Skeletal muscle satellite cell (primary cell): ENCODE data around the gene PLCXD1.
A peak's percentile ranks its signal among the peaks of the same experiment; 100 is the strongest.
"Not testable (repeated sequence)": the region's sequence is repeated elsewhere in the genome, so short reads cannot be mapped to it uniquely, and the experiment has no call there.

ENCODE experiments used
- H3K27me3 ChIP-seq: 2 replicates; pipeline ENCODE4 v1.7.0; 2013; ENCODE audit warnings: low read length; ENCODE audit not compliant: control insufficient read depth, insufficient read depth
- H3K36me3 ChIP-seq: 2 replicates; pipeline ENCODE4 v1.7.0; 2013; ENCODE audit warnings: mild to moderate bottlenecking, control low read depth, low read length; ENCODE audit not compliant: insufficient read depth
- H3K4me1 ChIP-seq: 2 replicates; pipeline ENCODE4 v1.7.0; 2013; ENCODE audit warnings: low read length; ENCODE audit not compliant: control insufficient read depth, insufficient read depth
- H3K4me2 ChIP-seq: 2 replicates; pipeline ENCODE4 v1.7.0; 2013; ENCODE audit warnings: mild to moderate bottlenecking, low read length
- H3K4me3 ChIP-seq: 2 replicates; pipeline ENCODE4 v1.7.0; 2013; ENCODE audit warnings: low read length
- H3K9ac ChIP-seq: 2 replicates; pipeline ENCODE4 v1.7.0; 2013; ENCODE audit warnings: mild to moderate bottlenecking, low read depth, low read length, moderate library complexity
- H3K9me3 ChIP-seq: replicated peaks from 2 replicates; pipeline ENCODE4 v1.7.0; 2013; ENCODE audit warnings: mild to moderate bottlenecking, control low read depth, low read length

Gene PLCXD1

DNA sequence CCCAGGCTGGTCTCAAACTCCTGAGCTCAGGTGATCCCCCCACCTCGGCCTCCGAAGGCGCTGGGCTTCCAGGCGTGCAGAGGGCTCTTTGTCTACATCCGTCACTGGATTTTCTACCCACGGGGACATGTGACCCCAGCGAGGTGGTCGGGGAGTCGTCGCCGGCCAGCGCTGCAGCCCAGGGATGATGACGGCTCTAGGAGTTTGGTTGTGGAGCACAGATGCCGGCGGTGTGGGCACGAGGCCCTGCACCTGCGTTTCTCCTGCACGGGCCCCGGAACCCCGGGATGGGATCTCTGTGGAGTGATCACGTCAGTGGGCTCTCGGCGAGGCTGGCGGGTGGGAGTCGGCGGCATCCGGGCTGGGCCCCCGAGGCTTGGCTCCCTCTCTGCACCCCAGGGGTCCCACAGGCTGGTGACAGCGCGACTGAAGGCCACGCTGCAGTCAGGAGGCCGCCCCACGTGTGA is 46.5 kb downstream of the PLCXD1 start:
- Histone ChIP-seq H3K4me2 (no peak overlapping the region), H3K36me3 (no peaks in the 10 kb centered on the region), H3K4me3 (no peak overlapping the region), H3K27me3 (peaks cover 7% of the 10 kb centered on the region), H3K4me1 (peaks cover 13% of the 10 kb centered on the region), H3K9ac (no peak overlapping the region), H3K9me3 (no peaks in the 10 kb centered on the region)

DNA sequence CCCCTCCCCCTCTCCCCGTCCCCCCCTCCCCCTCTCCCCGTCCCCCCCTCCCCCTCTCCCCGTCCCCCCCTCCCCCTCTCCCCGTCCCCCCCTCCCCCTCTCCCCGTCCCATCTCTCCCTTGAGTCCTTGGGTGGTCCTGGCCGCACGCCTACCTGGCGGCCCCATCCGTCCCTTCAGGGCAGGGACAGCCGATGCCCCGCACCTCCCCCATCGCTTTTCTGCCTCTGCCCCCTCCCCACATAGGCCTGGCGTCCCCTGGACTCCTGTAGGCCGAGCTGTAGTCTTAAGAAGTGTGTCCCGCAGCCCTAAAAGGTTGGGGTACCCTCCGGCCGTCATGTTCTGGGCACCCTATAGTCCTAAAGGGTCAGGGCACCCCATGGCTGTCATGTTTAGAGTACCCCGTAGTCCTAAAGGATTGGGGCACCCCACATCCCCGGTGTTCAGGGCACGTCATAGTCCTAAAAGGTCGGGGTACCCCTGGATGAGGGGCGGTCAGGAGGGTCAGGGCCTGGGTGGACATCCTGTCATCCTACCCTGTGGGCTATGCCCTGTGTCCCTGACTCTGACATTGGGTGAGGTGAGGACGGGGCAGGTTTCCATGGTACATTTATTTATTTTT is 48.2 kb downstream of the PLCXD1 start:
- Histone ChIP-seq H3K27me3 (peaks cover 7% of the 10 kb centered on the region), H3K4me3 (no peak overlapping the region), H3K36me3 (no peaks in the 10 kb centered on the region), H3K9ac (no peak overlapping the region), H3K4me1 (peaks cover 13% of the 10 kb centered on the region), H3K4me2 (no peak overlapping the region), H3K9me3 (no peaks in the 10 kb centered on the region)

DNA sequence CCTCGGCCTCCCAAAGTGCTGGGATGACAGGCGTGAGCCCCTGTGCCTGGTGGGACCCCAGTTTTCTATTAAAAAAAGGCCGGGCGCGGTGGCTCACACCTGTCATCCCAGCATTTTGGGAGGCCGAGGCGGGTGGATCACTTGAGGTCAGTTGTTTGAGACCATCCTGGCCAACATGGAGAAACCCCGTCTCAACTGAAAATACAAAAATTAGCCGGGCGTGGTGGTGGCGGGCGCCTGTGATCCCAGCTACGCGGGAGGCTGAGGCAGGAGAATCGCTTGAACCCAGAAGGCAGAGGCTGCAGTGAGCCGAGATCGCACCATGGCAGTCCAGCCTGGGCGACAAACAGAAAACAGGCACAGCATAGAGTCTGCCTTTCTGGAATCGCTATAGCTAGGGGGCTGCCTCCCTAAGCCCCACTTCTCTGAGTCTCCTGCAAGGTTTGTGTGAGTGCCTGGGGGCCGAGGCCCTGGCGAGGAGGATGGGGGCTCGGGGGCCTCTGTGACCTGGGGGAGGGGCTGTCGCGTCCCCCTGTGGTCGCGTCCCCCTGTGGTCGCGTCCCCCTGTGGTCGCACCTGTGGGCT is 49.1 kb downstream of the PLCXD1 start:
- H3K4me3 ChIP-seq, H3K36me3 ChIP-seq, H3K4me2 ChIP-seq, H3K9me3 ChIP-seq, H3K27me3 ChIP-seq, H3K9ac ChIP-seq: not testable (repeated sequence)
- peaks cover 13% of the 10 kb centered on the region for H3K4me1 ChIP-seq

DNA sequence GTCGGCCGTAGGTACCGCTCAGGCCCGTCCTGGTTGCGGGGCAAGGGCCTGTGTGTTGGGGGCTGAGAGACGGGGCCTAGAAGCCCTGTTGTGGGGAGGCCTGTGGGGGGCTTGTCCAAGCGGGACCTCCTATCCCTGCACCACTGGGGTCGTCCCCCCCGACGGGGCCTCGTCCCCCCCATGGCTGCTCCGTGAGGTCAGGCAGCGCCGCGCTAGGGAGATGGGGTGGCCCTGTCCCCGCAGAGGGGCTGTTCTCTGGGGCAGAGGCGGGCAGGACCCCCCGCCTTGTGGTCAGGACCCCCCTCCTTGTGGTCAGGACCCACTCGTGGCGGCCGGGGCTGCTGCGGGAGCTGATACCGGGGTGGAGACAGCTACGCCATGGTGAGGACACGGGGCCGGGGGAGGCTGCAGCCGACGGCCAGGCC is 49.6 kb downstream of the PLCXD1 start:
- H3K4me3 ChIP-seq: no peak overlapping the region
- peak overlapping the region; percentile 85 for H3K4me2 ChIP-seq
- H3K9ac ChIP-seq: no peak overlapping the region
- H3K4me1 ChIP-seq: peaks cover 13% of the 10 kb centered on the region
- peaks cover 7% of the 10 kb centered on the region for H3K27me3 ChIP-seq
- H3K9me3 ChIP-seq: no peaks in the 10 kb centered on the region
- H3K36me3 ChIP-seq: no peaks in the 10 kb centered on the region

DNA sequence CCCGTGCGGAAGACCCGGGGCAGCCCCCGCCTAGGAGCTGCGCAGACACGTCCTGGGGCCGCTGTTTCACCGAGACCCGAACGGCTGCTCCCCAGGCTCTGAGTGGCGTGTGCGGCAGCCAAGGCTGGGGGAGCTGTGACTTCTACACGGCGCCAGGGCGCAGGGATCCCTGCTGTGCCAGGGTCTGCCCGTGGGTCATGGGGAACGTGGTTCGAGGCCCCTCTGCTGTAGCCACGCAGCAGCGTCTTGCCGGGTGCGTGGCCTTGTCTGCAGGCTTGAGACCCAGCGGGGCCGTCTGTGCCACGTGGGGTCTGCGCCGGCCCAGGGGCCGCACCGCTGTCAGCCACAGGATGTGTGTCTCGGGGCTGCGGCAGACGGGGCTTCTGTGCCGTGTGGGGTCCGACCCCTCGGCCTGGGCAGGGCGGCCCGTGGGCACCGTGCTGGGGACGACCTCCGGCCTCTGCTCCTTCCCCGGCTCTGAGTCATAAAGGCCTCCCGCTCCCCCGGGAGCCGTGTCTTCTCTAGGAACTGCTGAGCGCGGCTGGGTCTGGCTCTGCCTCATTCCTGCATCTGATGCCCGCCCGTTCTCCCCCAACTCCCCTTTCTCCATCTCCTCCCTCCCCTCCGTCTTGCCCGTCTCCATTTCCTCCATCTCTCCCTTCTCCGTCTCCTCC is 50.1 kb downstream of the PLCXD1 start:
- Histone ChIP-seq H3K4me2 (peak overlapping the region; percentile 85), H3K9me3 (no peaks in the 10 kb centered on the region), H3K4me1 (peaks cover 13% of the 10 kb centered on the region), H3K36me3 (peaks cover 4% of the 10 kb centered on the region), H3K9ac (peak overlapping the region; percentile 1), H3K27me3 (peaks cover 7% of the 10 kb centered on the region), H3K4me3 (peak overlapping the region; percentile 18)

DNA sequence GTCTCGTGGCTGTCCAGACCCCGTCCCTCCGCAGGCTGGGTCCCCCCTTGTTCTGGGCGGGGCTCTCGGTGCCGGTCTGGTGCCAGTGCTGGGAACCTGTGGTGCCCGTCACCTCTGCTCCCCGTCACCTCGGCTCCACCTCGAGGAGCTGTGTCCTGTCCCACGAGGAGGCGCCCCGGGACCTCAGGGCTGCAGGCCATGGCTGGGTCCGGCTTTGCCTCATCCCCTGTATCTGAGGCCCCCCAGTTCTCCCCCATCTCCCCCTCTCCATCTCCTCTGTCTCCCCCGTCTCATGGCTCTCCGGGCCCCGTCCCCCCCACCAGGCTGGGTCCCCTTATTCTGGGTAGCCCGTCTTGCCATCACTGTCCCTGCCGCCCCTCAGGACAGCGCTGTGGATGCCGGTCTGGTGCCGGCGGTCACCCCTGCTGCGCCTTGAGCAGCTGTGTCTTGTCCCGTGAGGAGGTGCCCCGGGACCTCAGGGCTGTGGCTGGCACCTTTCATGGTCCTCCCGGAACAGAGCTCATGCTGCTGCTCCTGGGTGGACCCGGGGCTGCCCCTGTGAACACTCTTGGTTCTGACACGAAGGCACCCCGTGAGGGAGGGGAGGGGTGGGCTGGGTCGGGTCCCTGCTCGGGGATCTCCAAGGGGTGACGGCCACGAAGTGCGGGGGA is 50.8 kb downstream of the PLCXD1 start:
- peaks cover 7% of the 10 kb centered on the region for H3K27me3 ChIP-seq
- peak overlapping the region; percentile 85 for H3K4me2 ChIP-seq
- H3K36me3 ChIP-seq: peaks cover 4% of the 10 kb centered on the region
- H3K4me3 ChIP-seq: peak overlapping the region; percentile 18
- no peaks in the 10 kb centered on the region for H3K9me3 ChIP-seq
- peak overlapping the region; percentile 1 for H3K9ac ChIP-seq
- peaks cover 13% of the 10 kb centered on the region for H3K4me1 ChIP-seq

DNA sequence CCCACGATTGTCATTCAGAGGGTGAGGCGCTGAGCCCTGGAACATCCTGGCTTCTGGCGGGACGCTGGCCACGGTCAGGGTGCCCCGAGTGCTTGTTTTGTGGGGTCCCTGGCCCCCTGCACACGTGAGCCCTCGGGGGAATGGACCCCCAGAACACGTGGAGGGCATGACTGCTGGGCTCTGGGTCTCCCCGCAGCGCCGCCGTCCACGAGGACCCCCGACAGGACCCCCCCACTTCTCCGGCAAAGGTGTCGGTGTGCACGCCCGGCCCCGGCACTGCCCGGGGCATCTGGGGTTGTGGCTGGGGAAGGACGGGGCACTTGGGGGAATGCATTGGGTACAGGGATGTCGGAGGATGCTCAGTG is 51.3 kb downstream of the PLCXD1 start:
- Histone ChIP-seq H3K4me2 (no peak overlapping the region), H3K4me1 (peaks cover 13% of the 10 kb centered on the region), H3K36me3 (peaks cover 4% of the 10 kb centered on the region), H3K27me3 (peaks cover 7% of the 10 kb centered on the region), H3K4me3 (no peak overlapping the region), H3K9me3 (no peaks in the 10 kb centered on the region), H3K9ac (no peak overlapping the region)

DNA sequence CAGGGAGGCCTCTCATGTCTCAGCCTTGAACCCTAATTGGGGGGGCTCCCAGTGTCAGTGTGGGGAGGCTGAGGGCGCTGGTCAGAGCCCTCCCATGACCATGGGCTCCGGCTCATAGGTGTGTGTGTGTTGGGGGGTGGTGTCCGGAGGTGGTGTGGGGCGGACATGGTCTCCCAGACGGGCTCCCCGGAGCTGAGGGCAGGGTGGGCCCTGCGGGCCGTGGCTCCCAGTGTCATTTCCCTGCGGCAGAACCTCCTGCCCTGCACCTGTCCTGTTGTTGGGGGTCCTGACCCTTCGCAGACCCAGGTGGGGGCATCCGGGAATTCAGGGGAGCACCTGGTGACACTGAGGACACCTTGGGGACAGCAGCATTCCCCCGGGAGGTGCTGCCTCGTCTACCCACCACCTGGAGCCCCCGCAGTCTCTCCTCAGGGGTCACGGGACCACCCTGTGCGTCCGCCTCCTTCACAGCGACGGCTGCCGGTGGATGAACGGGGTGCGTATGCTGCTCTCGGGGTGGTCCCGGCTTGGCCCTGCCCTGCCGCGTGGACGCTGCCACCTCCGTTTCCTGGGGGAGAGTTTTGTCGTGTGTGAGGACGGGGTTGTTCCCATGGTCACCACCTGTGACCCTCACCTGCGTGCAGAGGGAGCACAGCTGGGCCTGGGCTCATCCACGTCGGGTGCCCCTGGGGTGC is 51.9 kb downstream of the PLCXD1 start:
- peaks cover 7% of the 10 kb centered on the region for H3K27me3 ChIP-seq
- H3K9me3 ChIP-seq: no peaks in the 10 kb centered on the region
- peaks cover 9% of the 10 kb centered on the region for H3K36me3 ChIP-seq
- H3K9ac ChIP-seq: no peak overlapping the region
- H3K4me3 ChIP-seq: no peak overlapping the region
- no peak overlapping the region for H3K4me2 ChIP-seq
- H3K4me1 ChIP-seq: peaks cover 13% of the 10 kb centered on the region

DNA sequence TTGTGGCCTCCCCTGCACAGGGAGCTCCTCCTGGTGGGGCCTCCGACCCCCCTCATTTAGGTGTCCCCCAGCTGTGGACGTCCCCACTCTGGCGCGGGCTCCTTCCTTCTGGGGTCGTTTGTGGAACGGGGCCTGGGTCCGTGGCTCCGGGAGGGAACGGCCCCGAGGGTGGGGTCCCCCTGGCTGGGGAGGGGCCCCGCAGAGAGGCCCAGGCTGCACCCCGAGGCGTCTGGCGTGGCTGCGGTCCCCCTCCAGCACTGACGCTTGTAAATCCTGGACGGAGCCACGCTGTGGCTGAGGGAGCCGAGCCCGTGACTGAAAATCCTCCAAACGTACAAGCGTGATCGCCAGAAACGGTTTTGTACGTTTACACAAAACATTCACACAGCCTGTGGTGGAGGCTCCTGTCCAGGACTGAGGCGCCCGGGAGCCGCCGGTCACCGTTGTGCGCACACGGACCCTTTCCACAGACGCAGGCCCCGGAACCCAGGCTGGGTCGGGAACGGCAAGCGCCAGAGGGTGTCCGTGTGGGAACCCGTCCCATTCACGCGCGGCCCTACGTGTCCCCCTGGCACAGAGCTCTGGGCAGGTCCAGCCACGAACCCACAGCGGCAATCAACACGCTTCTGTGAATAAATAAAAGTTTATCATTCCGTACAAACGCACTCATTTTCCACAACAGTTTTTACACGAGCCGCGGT is 52.6 kb downstream of the PLCXD1 start:
- H3K9ac ChIP-seq: no peak overlapping the region
- no peak overlapping the region for H3K4me3 ChIP-seq
- H3K9me3 ChIP-seq: no peaks in the 10 kb centered on the region
- peaks cover 7% of the 10 kb centered on the region for H3K27me3 ChIP-seq
- H3K4me1 ChIP-seq: peaks cover 13% of the 10 kb centered on the region
- H3K4me2 ChIP-seq: no peak overlapping the region
- peaks cover 9% of the 10 kb centered on the region for H3K36me3 ChIP-seq

DNA sequence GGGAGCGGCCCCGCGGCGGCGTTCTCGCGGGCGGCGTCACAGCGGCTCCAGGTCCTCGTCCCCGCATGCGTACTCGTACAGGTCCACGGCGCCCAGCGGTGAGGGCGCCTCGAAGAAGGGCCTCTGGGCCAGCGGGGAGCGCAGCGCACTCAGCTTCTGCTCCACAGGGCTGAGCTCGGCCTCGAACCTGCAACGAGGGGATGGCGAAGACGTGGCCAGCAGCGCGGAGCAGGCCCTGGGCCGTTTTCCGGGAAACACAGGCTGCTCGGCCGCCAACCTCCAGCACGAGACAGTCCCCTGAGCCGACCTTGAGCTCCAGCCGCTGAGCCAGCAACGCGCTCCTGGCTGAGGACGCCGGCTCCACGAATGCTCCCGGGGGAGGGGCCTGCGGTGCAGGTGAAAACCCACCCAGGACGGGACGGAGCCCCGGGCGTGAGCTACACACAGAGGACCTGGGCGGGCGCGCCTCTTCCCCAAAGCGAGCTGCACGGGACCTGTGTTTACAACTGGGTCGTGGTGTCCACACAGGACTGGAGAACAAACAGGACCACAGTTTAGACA is 53.2 kb downstream of the PLCXD1 start:
- peaks cover 13% of the 10 kb centered on the region for H3K4me1 ChIP-seq
- H3K9me3 ChIP-seq: no peaks in the 10 kb centered on the region
- H3K36me3 ChIP-seq: peaks cover 9% of the 10 kb centered on the region

More for the DNA sequence above, 53.2 kb downstream of the PLCXD1 start:
- Histone ChIP-seq H3K27me3 (peaks cover 7% of the 10 kb centered on the region), H3K4me3 (no peak overlapping the region), H3K4me2 (no peak overlapping the region), H3K9ac (no peak overlapping the region)
